Subcutaneous abdominal adipose tissue (tissue), 5 donors: Measurements from ENCODE around the gene CALR3.

ENCODE experiments used
- H3K27ac ChIP-seq: one replicate; pipeline ENCODE4 v1.7.0; 2013; ENCODE audit warnings: low read depth, mild to moderate bottlenecking, inconsistent platforms, low read length, moderate library complexity
- H3K27me3 ChIP-seq, 5 donors: one replicate each; pipeline ENCODE4 v1.7.0; 2013; ENCODE audit warnings: low read length in 5 of 5, inconsistent platforms in 1 of 5; ENCODE audit not compliant: control insufficient read depth in 5 of 5, insufficient read depth in 4 of 5
- H3K36me3 ChIP-seq, 5 donors: one replicate each; pipeline ENCODE4 v1.7.0; 2013; ENCODE audit warnings: low read length in 5 of 5; ENCODE audit not compliant: control insufficient read depth in 5 of 5, insufficient read depth in 5 of 5
- H3K4me1 ChIP-seq, 5 donors: one replicate each; pipeline ENCODE4 v1.7.0; 2013; ENCODE audit warnings: low read length in 5 of 5, mild to moderate bottlenecking in 3 of 5, moderate library complexity in 1 of 5; ENCODE audit not compliant: control insufficient read depth in 5 of 5, insufficient read depth in 5 of 5
- H3K4me3 ChIP-seq, 5 donors: one replicate each; pipeline ENCODE4 v1.7.0; 2013; ENCODE audit warnings: low read length in 5 of 5, low read depth in 1 of 5
- H3K9ac ChIP-seq, 5 donors: one replicate each; pipeline ENCODE4 v1.7.0; 2013; ENCODE audit warnings: low read length in 5 of 5, mild to moderate bottlenecking in 4 of 5, moderate library complexity in 3 of 5
- H3K9me3 ChIP-seq, 5 donors: one replicate each; pipeline ENCODE4 v1.7.0; 2013; ENCODE audit warnings: low read length in 5 of 5; ENCODE audit not compliant: control insufficient read depth in 5 of 5
- donor health status: healthy.
- donor health status: healthy.
- donor health status: healthy.
- donor health status: healthy.
- donor health status: healthy.

CALR3 gene

DNA sequence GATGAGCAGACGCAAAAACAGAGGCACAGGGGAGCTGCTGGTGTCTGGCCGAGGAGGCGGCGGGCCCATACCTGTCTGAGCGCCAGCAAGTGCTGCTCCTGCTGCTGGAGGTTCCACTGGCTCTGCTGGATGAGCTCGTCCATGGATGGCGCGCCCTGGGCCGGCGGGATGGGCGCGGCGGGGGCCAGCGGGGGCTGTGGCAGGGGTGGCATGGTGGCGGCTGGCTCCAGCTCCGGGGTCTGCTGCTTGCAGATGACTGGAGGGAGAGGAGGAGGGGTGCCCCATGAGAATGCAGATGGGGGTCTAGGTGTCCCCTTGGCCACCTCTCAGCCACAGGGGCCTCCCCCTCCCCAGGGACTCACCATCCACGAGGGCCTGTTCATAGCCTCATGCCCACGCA, 39.4 kb upstream of the CALR3 start:
- Histone ChIP-seq H3K4me1 (peaks cover 0 to 13% (median 8%) of the 10 kb centered on the region in 5 donors), H3K27me3 (no peaks in the 10 kb centered on the region), H3K36me3 (peaks cover 2 to 89% (median 80%) of the 10 kb centered on the region in 5 donors), H3K27ac (no peak overlapping the region), H3K9me3 (no peaks in the 10 kb centered on the region), H3K4me3 (no peak overlapping the region), H3K9ac (no peak overlapping the region)

DNA sequence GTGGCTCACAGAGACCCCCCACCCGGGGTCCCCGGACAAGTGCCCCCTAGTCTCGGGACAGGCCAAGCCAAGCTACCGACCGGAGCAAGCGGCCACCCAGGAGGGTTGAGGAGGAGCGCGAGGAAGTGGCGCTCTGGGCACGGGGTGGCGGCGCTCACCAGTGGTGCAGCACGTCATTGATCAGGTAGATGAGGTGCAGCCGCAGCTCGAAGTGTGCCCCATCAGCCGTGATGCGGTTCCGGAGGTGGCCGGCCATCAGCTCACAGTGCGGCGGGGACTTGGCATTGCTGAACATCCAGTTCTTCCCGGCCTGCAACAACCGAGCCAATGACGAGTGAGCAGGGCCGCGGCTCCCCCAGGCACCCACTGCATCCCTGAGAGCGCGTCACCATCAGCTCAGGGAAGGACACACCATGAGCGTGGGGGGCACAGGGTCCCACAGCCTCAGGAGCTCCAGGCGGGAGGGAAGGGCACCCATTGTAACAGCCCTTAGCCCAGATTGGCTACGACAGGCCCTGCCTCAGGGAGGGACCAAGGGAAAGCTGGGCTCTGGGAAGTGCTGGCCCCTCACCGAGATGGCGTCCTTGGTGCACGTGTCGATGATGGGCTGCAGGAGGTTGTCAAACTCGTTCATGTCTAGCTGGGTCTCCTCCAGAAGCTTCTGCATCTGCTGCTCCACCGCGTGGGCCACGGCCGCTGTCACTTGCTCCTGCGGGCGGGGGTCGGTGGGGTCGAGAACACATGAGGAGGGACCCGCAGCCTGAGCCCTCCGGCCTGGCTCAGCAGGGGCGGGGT, 36.7 kb upstream of the CALR3 start:
- Histone ChIP-seq H3K4me3 (no peak overlapping the region), H3K4me1 (peaks cover 0 to 4% (median 0%) of the 10 kb centered on the region in 5 donors)

DNA sequence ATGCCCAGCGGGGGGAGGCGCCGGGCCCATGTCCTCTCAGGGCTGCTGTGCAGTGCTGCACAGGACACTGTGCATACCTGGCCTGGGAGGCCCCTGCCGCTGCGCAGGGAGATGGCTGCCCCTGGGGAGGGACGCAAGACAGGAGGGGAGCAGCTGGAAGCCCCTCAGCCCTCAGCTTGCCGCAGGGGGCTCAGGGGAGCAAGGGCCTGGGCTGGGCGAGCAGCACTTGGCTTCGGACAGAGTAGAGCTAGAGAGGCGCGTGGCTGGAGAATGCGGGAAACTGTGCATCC, 35.4 kb upstream of the CALR3 start:
- Histone ChIP-seq H3K36me3 (peaks cover 2 to 99% (median 97%) of the 10 kb centered on the region in 5 donors), H3K27me3 (no peaks in the 10 kb centered on the region), H3K9ac (no peak overlapping the region), H3K4me3 (no peak overlapping the region), H3K4me1 (peaks cover 0 to 4% (median 0%) of the 10 kb centered on the region in 5 donors), H3K9me3 (no peaks in the 10 kb centered on the region), H3K27ac (no peak overlapping the region)

More for the DNA sequence above, 36.7 kb upstream of the CALR3 start:
- H3K36me3 ChIP-seq = peaks cover 2 to 96% (median 95%) of the 10 kb centered on the region in 5 donors
- no peaks in the 10 kb centered on the region for H3K27me3 ChIP-seq
- H3K9ac ChIP-seq = no peak overlapping the region
- H3K9me3 ChIP-seq = no peaks in the 10 kb centered on the region
- no peak overlapping the region for H3K27ac ChIP-seq

DNA sequence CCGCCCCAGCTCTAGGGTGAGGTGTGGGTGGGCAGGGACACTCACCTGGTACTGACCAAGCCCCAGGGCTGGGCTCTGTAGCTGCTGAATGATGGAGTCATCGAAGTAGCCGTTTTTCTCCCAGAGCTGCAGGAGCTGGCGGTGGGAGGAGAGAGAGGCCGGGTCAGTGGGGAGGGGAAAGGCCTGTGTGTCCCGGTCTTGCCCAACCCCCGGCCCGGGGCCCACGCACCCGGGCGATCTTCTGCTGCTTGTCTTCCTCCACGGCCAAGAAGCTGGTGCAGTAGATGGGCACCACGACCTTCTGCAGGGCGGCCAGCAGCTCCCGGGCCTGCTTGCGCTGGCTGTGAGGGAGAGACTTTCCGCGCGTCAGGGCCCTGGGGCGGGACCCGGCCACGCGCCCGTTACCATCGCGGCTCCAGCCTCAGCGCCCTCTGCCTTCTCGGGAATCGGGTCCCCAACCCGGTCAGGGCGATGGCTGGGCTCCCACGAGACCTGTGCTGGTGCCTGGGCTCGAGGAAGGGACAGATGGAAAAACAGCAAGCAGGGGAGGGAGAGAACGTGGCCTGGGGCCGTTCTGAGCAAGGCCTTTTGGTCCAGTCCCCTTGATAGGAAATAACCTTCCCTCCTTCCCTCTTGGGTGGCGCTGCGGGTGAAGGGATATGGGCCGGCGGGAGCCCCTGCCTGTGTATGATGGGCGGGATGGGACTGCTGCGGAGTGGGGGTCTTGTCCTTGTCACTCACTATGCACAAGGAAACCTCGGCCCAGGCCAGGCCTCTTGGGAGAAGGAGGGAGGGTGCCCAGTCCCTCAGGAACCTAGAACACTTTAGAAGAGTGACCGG, 34.8 kb upstream of the CALR3 start:
- no peak overlapping the region for H3K27ac ChIP-seq
- H3K27me3 ChIP-seq = no peaks in the 10 kb centered on the region
- peaks cover 2 to 99% (median 97%) of the 10 kb centered on the region in 5 donors for H3K36me3 ChIP-seq
- no peaks in the 10 kb centered on the region for H3K9me3 ChIP-seq
- H3K4me1 ChIP-seq = peaks cover 0 to 4% (median 0%) of the 10 kb centered on the region in 5 donors
- H3K4me3 ChIP-seq = no peak overlapping the region
- H3K9ac ChIP-seq = no peak overlapping the region

DNA sequence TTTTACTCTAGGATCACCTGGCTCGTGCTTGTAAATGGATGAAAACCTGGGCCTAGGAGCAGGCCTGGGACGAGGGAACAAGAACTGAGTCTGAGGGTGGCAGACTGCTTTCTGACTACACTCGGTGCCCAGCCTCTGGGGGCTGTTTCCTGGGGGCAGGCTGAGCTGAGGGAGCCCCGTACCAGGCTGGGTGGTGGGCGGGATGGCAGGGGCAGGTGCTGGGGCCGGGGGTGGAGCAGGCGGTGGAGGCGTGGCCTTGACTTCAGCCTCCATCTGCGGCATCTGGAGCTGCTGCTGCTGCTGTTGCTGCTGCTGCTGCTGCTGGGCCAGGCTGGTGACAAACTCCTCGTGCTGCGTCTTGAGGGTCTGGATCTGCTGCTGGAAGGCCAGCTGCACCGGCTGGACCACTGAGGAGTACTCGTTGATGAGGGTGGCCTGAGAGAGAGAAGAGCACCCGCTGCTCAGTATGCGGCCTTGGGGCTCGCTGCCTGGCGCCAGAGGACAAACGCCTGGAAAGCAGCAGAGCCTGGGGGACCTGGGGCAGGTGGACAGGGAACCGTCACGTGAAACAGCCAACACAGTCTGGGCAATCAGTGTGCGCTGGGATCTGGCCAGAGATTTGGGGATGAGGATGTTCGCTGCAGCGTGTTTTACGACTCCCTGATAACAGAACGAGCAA, 33.6 kb upstream of the CALR3 start:
- Histone ChIP-seq H3K27ac (no peak overlapping the region), H3K36me3 (peaks cover 2 to 99% (median 96%) of the 10 kb centered on the region in 5 donors), H3K9ac (no peak overlapping the region), H3K4me1 (peaks cover 0 to 4% (median 0%) of the 10 kb centered on the region in 5 donors), H3K9me3 (no peaks in the 10 kb centered on the region), H3K4me3 (no peak overlapping the region), H3K27me3 (no peaks in the 10 kb centered on the region)

DNA sequence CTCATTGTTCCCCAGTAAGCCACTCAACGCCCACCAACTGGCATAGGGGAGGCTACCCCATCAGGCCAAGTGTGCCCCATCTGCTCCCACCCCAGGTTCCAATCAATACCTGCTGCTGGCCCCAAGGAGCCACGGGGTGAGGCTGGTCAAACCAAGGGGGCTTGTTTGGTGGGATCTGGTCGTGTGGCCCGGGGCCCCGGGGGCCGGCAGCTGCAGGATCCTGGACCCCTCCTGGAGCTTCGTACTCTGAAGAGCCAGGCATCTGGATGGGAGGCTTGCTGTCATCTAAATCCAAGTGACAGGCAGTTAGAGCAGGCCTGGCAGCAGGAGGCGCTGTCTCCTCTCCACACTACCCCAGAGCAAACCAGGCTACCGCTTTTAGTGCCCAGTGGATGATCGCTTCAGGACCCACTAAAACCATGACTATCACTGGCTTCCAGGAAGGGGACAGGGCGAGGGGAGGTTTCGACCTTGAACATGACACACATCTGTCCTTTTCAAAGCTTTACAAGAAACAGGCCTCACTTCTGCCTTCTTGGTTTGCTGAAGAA, 32.1 kb upstream of the CALR3 start:
- Histone ChIP-seq H3K4me3 (no peak overlapping the region), H3K36me3 (peaks cover 0 to 99% (median 95%) of the 10 kb centered on the region in 5 donors), H3K9ac (no peak overlapping the region), H3K9me3 (no peaks in the 10 kb centered on the region), H3K27me3 (no peaks in the 10 kb centered on the region), H3K4me1 (peaks cover 0 to 4% (median 0%) of the 10 kb centered on the region in 5 donors), H3K27ac (no peak overlapping the region)

DNA sequence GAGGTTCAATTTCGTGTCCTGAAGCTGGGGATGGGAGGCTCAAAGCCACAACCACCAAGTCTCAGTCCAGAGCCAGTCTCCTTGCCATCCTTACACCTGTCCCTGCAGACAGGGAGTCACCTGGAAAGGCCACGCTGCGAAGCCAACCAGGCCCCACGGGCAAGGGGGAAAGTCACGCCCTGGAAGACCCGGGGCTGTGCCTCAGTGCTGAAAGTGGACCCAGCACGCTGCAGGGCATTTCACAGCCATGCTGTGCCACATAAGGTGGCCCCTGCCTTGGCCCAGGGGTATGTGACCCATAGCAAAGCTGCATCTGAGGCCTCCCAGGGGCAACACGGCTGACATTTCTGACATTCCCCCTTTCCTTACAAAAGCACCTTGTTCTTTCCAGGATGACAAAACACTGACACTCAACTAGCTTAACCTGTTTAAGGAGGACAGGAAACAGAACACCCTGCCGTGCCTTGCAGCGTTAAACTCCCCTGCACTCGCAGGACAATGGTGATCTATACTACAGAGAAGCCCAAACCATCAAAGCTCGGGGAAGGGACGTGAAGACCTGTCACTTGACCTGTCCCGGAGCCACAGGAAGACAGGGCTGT, 31.5 kb upstream of the CALR3 start:
- Histone ChIP-seq H3K4me3 (no peak overlapping the region), H3K36me3 (peaks cover 0 to 99% (median 95%) of the 10 kb centered on the region in 5 donors), H3K9ac (no peak overlapping the region), H3K27ac (no peak overlapping the region), H3K9me3 (no peaks in the 10 kb centered on the region), H3K27me3 (no peaks in the 10 kb centered on the region), H3K4me1 (peaks cover 0 to 4% (median 0%) of the 10 kb centered on the region in 5 donors)

DNA sequence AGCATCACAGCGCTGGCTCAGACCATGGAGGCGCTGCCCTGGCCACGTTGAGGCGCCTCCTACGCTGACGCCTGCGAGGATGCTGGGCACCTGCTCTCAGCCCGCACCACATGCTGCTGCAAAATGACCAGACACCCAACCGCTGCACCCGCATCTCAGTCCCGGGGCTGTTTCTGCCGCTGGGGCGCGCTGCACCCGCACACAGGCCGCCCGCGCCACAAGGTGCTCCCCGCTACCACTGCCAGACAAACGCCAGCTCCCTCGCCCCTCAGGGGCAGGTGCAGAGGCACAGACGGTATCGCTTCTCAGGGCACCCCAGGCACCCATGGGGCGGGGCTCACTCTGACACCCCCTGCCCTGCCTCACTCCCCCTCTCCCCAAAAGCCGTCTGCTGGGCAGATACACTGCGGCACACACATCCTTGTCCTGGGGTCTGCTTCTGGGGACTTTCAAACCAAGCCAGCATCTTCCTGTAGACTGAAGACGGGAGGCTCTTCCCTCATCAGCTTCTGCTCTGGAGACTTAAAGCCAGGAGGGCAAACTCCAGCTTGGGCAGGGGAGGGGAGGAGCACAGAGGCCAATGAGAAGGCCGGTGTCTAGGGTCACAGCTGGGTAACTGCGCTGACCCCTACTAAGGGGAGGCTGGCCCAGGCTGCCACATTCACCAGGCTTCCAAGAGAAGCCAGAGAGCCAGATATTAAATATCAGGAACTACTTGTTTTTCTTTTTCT, 29.9 kb upstream of the CALR3 start:
- no peak overlapping the region for H3K9ac ChIP-seq
- peaks cover 0 to 2% (median 0%) of the 10 kb centered on the region in 5 donors for H3K4me1 ChIP-seq
- no peak overlapping the region for H3K4me3 ChIP-seq
- no peak overlapping the region for H3K27ac ChIP-seq
- H3K9me3 ChIP-seq = no peaks in the 10 kb centered on the region
- H3K36me3 ChIP-seq = peaks cover 0 to 96% (median 92%) of the 10 kb centered on the region in 5 donors
- H3K27me3 ChIP-seq = no peaks in the 10 kb centered on the region
